ENCODE data around the gene GNG7.
"Not testable (repeated sequence)": the region's sequence is repeated elsewhere in the genome, so short reads cannot be mapped to it uniquely, and the experiment has no call there.

The GNG7 gene

GRCh38 chr19:2587001-2587719 lies 115.3 kb downstream of the GNG7 start:
- FAIRE-seq (no peak), DNase-seq (ENCODE audit: insufficient read length, low spot score) (no peak)

GRCh38 chr19:2586196-2586595 lies 116.3 kb downstream of the GNG7 start:
- FAIRE-seq (no peak), DNase-seq (ENCODE audit: insufficient read length, low spot score) (no peak)
- TF ChIP-seq PAX5 (IDR thresholded peaks at IDR 0.05; ENCODE audit: insufficient read depth, low read length, severe bottlenecking) (no peak), POLR2AphosphoS5 (IDR thresholded peaks at IDR 0.05; ENCODE audit: low read depth, low read length) (no peak), POU2F2 (IDR thresholded peaks at IDR 0.05; ENCODE audit: low read depth, low read length) (no peak), POLR2A (IDR thresholded peaks at IDR 0.05; ENCODE audit: low read depth, low read length) (no peak), TAF1 (IDR thresholded peaks at IDR 0.05; ENCODE audit: low read depth, low read length) (no peak), SPI1 (IDR thresholded peaks at IDR 0.05; ENCODE audit: low read depth, low read length) (no peak)

More at GRCh38 chr19:2587001-2587719, 115.3 kb downstream of the GNG7 start:
- TF ChIP-seq POLR2AphosphoS5 (IDR thresholded peaks at IDR 0.05; ENCODE audit: low read depth, low read length) (no peak), PAX5 (IDR thresholded peaks at IDR 0.05; ENCODE audit: insufficient read depth, low read length, severe bottlenecking) (no peak), SPI1 (IDR thresholded peaks at IDR 0.05; ENCODE audit: low read depth, low read length) (no peak), POLR2A (IDR thresholded peaks at IDR 0.05; ENCODE audit: low read depth, low read length) (no peak), TAF1 (IDR thresholded peaks at IDR 0.05; ENCODE audit: low read depth, low read length) (no peak), POU2F2 (IDR thresholded peaks at IDR 0.05; ENCODE audit: low read depth, low read length) (no peak)

DNA sequence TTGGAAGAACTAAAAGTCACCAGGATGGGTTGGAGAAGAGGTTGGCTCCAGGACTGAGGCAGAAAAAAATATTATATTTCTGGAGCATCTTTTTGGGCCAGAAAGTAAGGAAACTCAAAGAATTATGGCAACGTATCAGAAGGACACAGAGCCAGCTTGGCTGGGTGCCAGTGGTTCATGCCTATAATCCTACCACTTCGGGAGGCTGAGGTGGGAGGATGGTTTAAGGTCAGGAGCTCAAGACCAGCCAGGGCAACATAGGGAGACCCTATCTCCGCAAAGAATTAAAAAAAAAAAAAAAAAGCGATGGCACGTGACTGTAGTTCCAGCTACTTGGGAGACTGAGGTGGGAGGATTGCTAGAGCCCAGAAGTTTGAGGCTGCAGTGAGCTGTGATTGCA lies 118.5 kb downstream of the GNG7 start:
- no peak for DNase-seq (ENCODE audit: insufficient read length, low spot score)
- no peak for FAIRE-seq
- no peak for TF ChIP-seq POLR2A (IDR thresholded peaks at IDR 0.05; ENCODE audit: low read depth, low read length)
- no peak for TF ChIP-seq POU2F2 (IDR thresholded peaks at IDR 0.05; ENCODE audit: low read depth, low read length)
- TF ChIP-seq SPI1 (IDR thresholded peaks at IDR 0.05; ENCODE audit: low read depth, low read length), result no peak
- TF ChIP-seq PAX5 (IDR thresholded peaks at IDR 0.05; ENCODE audit: insufficient read depth, low read length, severe bottlenecking), result no peak
- no peak for TF ChIP-seq TAF1 (IDR thresholded peaks at IDR 0.05; ENCODE audit: low read depth, low read length)
- no peak for TF ChIP-seq POLR2AphosphoS5 (IDR thresholded peaks at IDR 0.05; ENCODE audit: low read depth, low read length)

DNA sequence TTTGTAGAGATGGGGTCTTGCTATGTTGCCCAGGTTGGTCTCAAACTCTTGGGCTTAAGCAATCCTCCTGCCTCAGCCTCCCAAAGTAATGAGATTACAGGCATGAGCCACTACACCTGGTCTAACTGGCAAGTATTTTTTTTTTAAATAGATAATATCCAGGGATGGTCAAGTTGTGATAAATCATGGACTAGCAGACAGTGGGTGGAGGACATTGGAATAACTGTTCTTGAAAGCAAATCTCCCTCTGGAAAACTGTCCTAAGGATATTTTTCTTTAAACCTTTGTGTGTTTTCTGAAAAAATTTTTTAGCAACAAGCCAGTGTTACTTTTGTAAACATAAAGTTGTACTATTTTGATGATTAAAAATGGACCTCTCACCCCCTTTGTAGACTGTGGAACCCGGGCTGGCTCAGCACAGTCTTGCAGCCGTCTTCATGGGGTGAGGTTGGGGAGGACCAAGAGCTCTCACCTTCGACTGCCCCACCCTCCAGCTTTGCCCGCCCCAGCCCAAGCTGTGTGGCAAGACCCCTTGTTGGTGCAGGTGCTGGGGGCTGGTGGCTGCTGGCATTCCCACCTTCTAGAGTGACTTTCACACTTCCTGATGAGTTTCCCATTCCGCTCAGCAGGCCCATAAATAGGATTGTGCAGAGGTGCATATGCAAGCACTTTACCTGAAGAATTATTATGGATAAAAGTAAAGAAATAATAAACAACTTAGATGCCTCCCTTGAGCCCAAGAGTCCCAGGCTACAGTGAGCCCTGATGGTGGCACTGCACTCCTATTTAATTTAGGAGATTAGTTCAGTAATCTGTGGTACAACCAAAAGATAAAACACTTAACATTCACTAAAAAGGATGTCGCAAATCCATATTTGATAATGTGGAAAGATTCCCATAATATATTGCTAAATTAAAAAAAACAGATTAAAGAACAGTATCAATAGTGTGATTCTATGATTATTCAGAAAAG lies 119.2 kb downstream of the GNG7 start:
- no peak for FAIRE-seq
- TF ChIP-seq POLR2AphosphoS5 (IDR thresholded peaks at IDR 0.05; ENCODE audit: low read depth, low read length) (no peak), TAF1 (IDR thresholded peaks at IDR 0.05; ENCODE audit: low read depth, low read length) (no peak), POLR2A (IDR thresholded peaks at IDR 0.05; ENCODE audit: low read depth, low read length) (no peak), SPI1 (IDR thresholded peaks at IDR 0.05; ENCODE audit: low read depth, low read length) (no peak), PAX5 (IDR thresholded peaks at IDR 0.05; ENCODE audit: insufficient read depth, low read length, severe bottlenecking) (no peak), POU2F2 (IDR thresholded peaks at IDR 0.05; ENCODE audit: low read depth, low read length) (no peak)
- no peak for DNase-seq (ENCODE audit: insufficient read length, low spot score)

- not testable (repeated sequence) for FAIRE-seq; DNase-seq (ENCODE audit: insufficient read length, low spot score)
Observed at GRCh38 chr19:2580396-2580795, 122.1 kb downstream of the GNG7 start.

DNA sequence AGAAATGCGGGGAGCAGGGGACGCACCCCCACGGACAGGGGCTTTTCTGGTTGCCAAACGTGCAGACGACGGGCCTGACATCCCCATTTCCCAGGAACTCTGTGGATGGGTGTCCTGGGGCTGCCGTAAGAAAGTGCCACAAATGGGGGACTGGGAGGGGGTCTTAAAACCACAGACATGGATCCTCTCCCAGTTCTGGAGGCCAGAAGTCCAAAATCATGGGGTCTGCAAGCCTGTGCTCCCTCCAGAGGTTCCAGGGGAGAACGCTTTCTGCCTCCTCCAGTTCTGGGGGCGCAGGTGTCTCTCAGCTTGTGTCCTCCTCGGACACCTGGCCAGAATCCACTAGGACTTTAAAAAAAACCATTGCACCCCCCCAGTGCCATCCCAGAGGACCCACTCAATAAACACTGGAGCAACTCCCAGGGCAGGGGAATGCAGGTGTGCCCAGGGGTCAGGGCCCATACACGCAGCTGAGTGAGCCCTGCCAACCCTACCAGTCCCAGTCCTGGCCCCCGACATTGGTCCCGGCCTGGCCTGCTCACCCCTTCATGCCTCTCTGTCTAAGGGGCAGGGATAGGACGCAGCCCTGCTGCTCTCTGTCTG lies 122.7 kb downstream of the GNG7 start:
- FAIRE-seq, result no peak
- no peak for DNase-seq (ENCODE audit: insufficient read length, low spot score)
- no peak for TF ChIP-seq POLR2AphosphoS5 (IDR thresholded peaks at IDR 0.05; ENCODE audit: low read depth, low read length)
- TF ChIP-seq TAF1 (IDR thresholded peaks at IDR 0.05; ENCODE audit: low read depth, low read length), result no peak
- no peak for TF ChIP-seq SPI1 (IDR thresholded peaks at IDR 0.05; ENCODE audit: low read depth, low read length)
- TF ChIP-seq POLR2A (IDR thresholded peaks at IDR 0.05; ENCODE audit: low read depth, low read length), result no peak

DNA sequence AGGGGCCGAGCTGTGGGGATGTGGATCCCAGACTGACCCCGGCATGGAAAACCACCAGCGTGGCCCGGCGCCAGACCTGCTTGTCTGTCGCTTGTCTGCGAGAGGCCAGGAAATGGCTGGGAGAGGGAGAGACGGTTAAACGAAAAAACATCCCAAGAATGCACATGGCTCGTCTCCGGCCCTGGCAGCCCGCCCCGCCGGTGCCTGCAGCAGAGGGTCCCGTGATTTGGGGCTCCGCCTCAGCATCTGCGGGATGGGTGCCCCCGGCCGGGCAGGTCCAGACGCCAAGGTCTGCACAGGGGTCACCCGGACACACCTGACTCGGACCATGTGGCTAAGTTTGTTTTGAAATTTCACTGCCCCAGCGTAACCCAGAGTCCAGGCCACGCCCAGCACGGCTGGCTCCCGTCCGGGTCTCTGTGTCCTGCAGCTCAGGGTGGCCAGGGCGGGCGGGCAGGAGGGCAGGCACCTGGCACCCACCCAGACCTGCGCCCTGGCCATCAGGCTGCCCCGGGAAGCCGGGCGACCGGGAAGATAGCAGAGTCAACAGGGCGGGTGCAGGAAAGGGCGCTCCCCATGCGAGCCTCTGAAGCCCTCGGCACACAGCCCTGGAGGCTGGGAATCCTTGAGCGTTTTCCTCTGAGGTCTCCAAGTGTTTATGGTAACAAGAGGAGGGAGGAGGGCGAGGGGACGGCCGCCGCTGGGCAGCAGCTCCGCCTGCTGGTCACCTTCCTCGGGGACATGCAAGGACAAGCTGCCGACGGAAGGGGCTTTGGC lies 123.4 kb downstream of the GNG7 start:
- FAIRE-seq, result peak; percentile 56

GRCh38 chr19:2578391-2578890 lies 124.1 kb downstream of the GNG7 start:
- no peak for TF ChIP-seq SPI1 (IDR thresholded peaks at IDR 0.05; ENCODE audit: low read depth, low read length)
- TF ChIP-seq PAX5 (IDR thresholded peaks at IDR 0.05; ENCODE audit: insufficient read depth, low read length, severe bottlenecking), result no peak
- TF ChIP-seq POU2F2 (IDR thresholded peaks at IDR 0.05; ENCODE audit: low read depth, low read length), result no peak
- TF ChIP-seq POLR2A (IDR thresholded peaks at IDR 0.05; ENCODE audit: low read depth, low read length), result no peak
- no peak for TF ChIP-seq TAF1 (IDR thresholded peaks at IDR 0.05; ENCODE audit: low read depth, low read length)
- TF ChIP-seq POLR2AphosphoS5 (IDR thresholded peaks at IDR 0.05; ENCODE audit: low read depth, low read length), result no peak
- FAIRE-seq, result no peak
- DNase-seq (ENCODE audit: insufficient read length, low spot score), result no peak

More for the DNA sequence above, 123.4 kb downstream of the GNG7 start:
- TF ChIP-seq TAF1 (IDR thresholded peaks at IDR 0.05; ENCODE audit: low read depth, low read length) (no peak), POU2F2 (IDR thresholded peaks at IDR 0.05; ENCODE audit: low read depth, low read length) (0 out of 2 replicates have a peak, but pooled peaks have one; percentile 20), SPI1 (IDR thresholded peaks at IDR 0.05; ENCODE audit: low read depth, low read length) (no peak)
- no peak for DNase-seq (ENCODE audit: insufficient read length, low spot score)

Measured in GM12891 (cell line).